ENCODE data around the gene IER5.

IER5 gene

GRCh38 chr1:181104790-181105133 is 16.3 kb downstream of the IER5 start (continued):
- TF ChIP-seq GFI1B (tag by site-specific recombination; IDR thresholded peaks at IDR 0.05) = no peak
- TF ChIP-seq ZNF501 (tag by site-specific recombination; IDR thresholded peaks at IDR 0.05) = peak; percentile 88
- no peak for TF ChIP-seq PRDM4 (tag by site-specific recombination; IDR thresholded peaks at IDR 0.05)
- TF ChIP-seq YY2 (tag by site-specific recombination; IDR thresholded peaks at IDR 0.05) = no peak
- TF ChIP-seq WT1 (tag by site-specific recombination; IDR thresholded peaks at IDR 0.05) = peak; percentile 58; the same call in 1 of the 2 replicates
- no peak for TF ChIP-seq ZNF777 (tag by site-specific recombination; IDR thresholded peaks at IDR 0.05; ENCODE audit: borderline replicate concordance)
- peak; percentile 67 for TF ChIP-seq GLIS1 (tag by site-specific recombination; IDR thresholded peaks at IDR 0.05)
- TF ChIP-seq REPIN1 (tag by site-specific recombination; IDR thresholded peaks at IDR 0.05; ENCODE audit: low read depth) = no peak
- no peak for TF ChIP-seq ZNF473 (tag by site-specific recombination; IDR thresholded peaks at IDR 0.05)
- peak; percentile 79 for TF ChIP-seq GLIS2 (tag by site-specific recombination; IDR thresholded peaks at IDR 0.05)
- TF ChIP-seq ZNF23 (tag by site-specific recombination; IDR thresholded peaks at IDR 0.05; ENCODE audit: borderline replicate concordance) = no peak
- TF ChIP-seq, protein P1, sequence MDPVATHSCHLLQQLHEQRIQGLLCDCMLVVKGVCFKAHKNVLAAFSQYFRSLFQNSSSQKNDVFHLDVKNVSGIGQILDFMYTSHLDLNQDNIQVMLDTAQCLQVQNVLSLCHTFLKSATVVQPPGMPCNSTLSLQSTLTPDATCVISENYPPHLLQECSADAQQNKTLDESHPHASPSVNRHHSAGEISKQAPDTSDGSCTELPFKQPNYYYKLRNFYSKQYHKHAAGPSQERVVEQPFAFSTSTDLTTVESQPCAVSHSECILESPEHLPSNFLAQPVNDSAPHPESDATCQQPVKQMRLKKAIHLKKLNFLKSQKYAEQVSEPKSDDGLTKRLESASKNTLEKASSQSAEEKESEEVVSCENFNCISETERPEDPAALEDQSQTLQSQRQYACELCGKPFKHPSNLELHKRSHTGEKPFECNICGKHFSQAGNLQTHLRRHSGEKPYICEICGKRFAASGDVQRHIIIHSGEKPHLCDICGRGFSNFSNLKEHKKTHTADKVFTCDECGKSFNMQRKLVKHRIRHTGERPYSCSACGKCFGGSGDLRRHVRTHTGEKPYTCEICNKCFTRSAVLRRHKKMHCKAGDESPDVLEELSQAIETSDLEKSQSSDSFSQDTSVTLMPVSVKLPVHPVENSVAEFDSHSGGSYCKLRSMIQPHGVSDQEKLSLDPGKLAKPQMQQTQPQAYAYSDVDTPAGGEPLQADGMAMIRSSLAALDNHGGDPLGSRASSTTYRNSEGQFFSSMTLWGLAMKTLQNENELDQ (tag by site-specific recombination; IDR thresholded peaks at IDR 0.05; ENCODE audit: low read depth) = no peak
- peak; percentile 85 for TF ChIP-seq ZIC2 (tag by site-specific recombination; IDR thresholded peaks at IDR 0.05)
- TF ChIP-seq ZEB2 (tag by site-specific recombination; IDR thresholded peaks at IDR 0.05) = peak; percentile 64; the same call in 1 of the 2 replicates
- no peak for TF ChIP-seq ZNF626 (tag by site-specific recombination; IDR thresholded peaks at IDR 0.05)
- TF ChIP-seq, protein P2, sequence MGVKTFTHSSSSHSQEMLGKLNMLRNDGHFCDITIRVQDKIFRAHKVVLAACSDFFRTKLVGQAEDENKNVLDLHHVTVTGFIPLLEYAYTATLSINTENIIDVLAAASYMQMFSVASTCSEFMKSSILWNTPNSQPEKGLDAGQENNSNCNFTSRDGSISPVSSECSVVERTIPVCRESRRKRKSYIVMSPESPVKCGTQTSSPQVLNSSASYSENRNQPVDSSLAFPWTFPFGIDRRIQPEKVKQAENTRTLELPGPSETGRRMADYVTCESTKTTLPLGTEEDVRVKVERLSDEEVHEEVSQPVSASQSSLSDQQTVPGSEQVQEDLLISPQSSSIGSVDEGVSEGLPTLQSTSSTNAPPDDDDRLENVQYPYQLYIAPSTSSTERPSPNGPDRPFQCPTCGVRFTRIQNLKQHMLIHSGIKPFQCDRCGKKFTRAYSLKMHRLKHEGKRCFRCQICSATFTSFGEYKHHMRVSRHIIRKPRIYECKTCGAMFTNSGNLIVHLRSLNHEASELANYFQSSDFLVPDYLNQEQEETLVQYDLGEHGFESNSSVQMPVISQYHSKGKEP (tag by site-specific recombination; IDR thresholded peaks at IDR 0.05) = no peak
- peak; percentile 44 for TF ChIP-seq SP2 (tag by site-specific recombination; IDR thresholded peaks at IDR 0.05)
- TF ChIP-seq ZNF830 (tag by site-specific recombination; IDR thresholded peaks at IDR 0.05; ENCODE audit: low read depth) = no peak
- TF ChIP-seq ZNF660 (tag by site-specific recombination; IDR thresholded peaks at IDR 0.05) = no peak
- TF ChIP-seq ZNF133 (tag by site-specific recombination; IDR thresholded peaks at IDR 0.05) = no peak
- TF ChIP-seq ZNF10 (tag by site-specific recombination; IDR thresholded peaks at IDR 0.05) = no peak
- TF ChIP-seq ZNF398 (tag by site-specific recombination; IDR thresholded peaks at IDR 0.05) = peak; percentile 47; the same call in 1 of the 2 replicates
- no peak for TF ChIP-seq MZF1 (tag by site-specific recombination; IDR thresholded peaks at IDR 0.05; ENCODE audit: borderline replicate concordance)
- no peak for TF ChIP-seq HOXC10 (CRISPR knock-in tag; IDR thresholded peaks at IDR 0.05)
- no peak for TF ChIP-seq ZNF621 (tag by site-specific recombination; IDR thresholded peaks at IDR 0.05)
- no peak for TF ChIP-seq BCL6B (tag by site-specific recombination; IDR thresholded peaks at IDR 0.05)
- TF ChIP-seq ZNF623 (tag by site-specific recombination; IDR thresholded peaks at IDR 0.05) = no peak
- TF ChIP-seq ZNF157 (tag by site-specific recombination; IDR thresholded peaks at IDR 0.05) = no peak
- TF ChIP-seq KLF9 (tag by site-specific recombination; IDR thresholded peaks at IDR 0.05; ENCODE audit: low read depth) = peak; percentile 77
- no peak for TF ChIP-seq SETDB1 (IDR thresholded peaks at IDR 0.05; ENCODE audit: insufficient read length, low read length)
- peak; percentile 85 for TF ChIP-seq ZNF324 (tag by site-specific recombination; IDR thresholded peaks at IDR 0.05)
- TF ChIP-seq, protein P3, sequence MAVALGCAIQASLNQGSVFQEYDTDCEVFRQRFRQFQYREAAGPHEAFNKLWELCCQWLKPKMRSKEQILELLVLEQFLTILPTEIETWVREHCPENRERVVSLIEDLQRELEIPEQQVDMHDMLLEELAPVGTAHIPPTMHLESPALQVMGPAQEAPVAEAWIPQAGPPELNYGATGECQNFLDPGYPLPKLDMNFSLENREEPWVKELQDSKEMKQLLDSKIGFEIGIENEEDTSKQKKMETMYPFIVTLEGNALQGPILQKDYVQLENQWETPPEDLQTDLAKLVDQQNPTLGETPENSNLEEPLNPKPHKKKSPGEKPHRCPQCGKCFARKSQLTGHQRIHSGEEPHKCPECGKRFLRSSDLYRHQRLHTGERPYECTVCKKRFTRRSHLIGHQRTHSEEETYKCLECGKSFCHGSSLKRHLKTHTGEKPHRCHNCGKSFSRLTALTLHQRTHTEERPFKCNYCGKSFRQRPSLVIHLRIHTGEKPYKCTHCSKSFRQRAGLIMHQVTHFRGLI (tag by site-specific recombination; IDR thresholded peaks at IDR 0.05) = no peak

Data from HEK293 (cell line).